Subcutaneous adipose tissue (tissue), 4 donors: ENCODE results near the gene PRM2. TPM values are rescaled to one million over a fixed set of nuclear protein-coding genes. Genes with fewer than 3 reads are reported as not detected.

Experiments
- CTCF ChIP-seq: fragments of 450-650 bp; IDR thresholded peaks from one replicate; pipeline ENCODE4 v1.5.1; 2016; ENCODE audit warnings: low read depth, mild to moderate bottlenecking, control low read depth, antibody characterized with exemption, moderate library complexity
- total RNA-seq, 4 donors: library from RNA; depleted of rRNA; stranded (reverse); fragments of >200 nt; gene quantifications; one replicate each; pipeline ENCODE4 v1.1.0, GENCODE V29; 2016

Gene PRM2
- total RNA-seq, 4 donors from 2014 or later, result not detected

GRCh38 chr16:11255737-11256660, 20.3 kb downstream of the PRM2 start, which contains the start of gene SOCS1:
Gene SOCS1 (minus strand): TSS chr16:11256204. CDS start chr16:11255478, 726 bp downstream.
- no peak for TF ChIP-seq CTCF

GRCh38 chr16:11254913-11255736, 21.2 kb downstream of the PRM2 start:
- TF ChIP-seq CTCF, result no peak

DNA sequence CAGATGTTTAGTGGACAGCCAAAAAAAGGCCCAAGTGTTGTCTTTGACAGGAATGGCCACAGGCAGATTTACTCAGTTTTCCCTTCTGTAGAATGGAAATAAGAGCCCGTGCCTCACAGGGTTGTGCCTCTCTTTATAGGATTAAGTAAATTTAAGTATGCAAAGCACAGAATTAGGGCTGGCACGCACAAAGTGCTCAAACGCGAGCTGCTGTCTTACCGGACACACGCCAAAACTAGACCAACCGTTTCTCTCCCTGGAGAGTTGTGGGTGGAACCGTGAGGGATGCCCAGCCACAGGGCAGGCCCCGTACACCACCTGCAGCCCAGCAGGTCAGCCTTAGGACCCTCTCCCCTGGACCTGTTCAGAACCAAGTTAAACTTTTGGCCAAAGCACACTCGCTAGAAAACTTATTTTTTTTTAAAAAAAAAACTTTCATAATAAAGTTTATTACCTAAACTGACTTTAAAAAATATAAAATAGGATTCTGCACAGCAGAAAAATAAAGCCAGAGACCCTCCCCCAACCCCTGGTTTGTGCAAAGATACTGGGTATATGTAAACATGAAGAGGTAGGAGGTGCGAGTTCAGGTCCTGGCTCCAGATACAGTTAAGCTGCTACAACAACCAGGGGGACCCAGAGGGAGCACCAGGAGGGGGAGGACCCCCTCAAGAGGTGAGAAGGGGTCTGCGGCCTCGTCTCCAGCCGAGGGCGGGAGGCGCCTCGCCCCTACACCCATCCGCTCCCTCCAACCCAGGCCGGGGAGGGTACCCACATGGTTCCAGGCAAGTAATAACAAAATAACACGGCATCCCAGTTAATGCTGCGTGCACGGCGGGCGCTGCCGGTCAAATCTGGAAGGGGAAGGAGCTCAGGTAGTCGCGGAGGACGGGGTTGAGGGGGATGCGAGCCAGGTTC, 22.0 kb downstream of the PRM2 start:
- TF ChIP-seq CTCF, result no peak

- no peak for TF ChIP-seq CTCF
Observed at GRCh38 chr16:11253009-11253994, 23.0 kb downstream of the PRM2 start.

DNA sequence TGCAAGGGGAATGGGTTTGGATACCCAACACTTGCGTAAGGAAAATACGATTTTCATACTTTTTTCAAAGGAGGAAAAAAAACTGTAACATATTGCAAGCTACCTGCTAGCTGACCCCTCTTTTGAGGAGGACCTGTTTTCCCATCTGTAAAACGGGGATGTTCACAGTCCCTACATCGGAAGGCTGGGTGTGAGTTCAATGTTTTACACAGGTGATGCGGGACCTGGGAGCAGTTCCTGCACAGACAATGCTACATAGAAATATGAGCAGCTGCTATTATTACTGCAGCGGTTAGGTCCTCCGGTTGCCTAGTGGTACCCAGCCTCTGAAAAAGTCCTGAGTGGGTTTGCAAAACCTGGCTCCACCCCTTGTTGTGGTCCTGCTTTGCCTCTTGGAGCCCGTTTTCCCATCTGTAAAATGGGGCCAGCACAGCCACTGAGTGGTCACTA, 23.8 kb downstream of the PRM2 start:
- no peak for TF ChIP-seq CTCF
